Sigmoid colon (tissue), 7 donors: ENCODE measurements around the gene S100A16. TPM values are rescaled to one million over a fixed set of nuclear protein-coding genes. Genes with fewer than 3 reads are reported as not detected.
A peak's percentile ranks its signal among the peaks of the same experiment; 100 is the strongest.

ENCODE experiments used
- DNase-seq: peaks from one replicate; pipeline ENCODE4 v3.0.0-alpha.2; 2019
- H3K27ac ChIP-seq, 4 donors: fragments of 200-600 bp; sonication (generic); one replicate each; pipeline ENCODE4 v1.5.1; 2016 to 2019; ENCODE audit warnings: mild to moderate bottlenecking in 1 of 4
- H3K27me3 ChIP-seq, 3 donors: fragments of 200-600 bp; sonication (generic); one replicate each; pipeline ENCODE4 v1.5.1; 2019; ENCODE audit warnings: mild to moderate bottlenecking in 1 of 3
- H3K36me3 ChIP-seq, 4 donors: fragments of 200-600 bp; sonication (generic); one replicate each; pipeline ENCODE4 v1.5.1; 2016 to 2019
- H3K4me1 ChIP-seq, 4 donors: fragments of 200-600 bp; sonication (generic); one replicate each; pipeline ENCODE4 v1.5.1; 2017 to 2019
- H3K4me3 ChIP-seq, 4 donors: fragments of 200-600 bp; sonication (generic); one replicate each; pipeline ENCODE4 v1.5.1; 2017 to 2019; ENCODE audit warnings: mild to moderate bottlenecking in 2 of 4, moderate library complexity in 1 of 4
- H3K9me3 ChIP-seq, 4 donors: fragments of 200-600 bp in 3 of 4; sonication (generic) in 3 of 4; one replicate each; pipeline versions ENCODE4 v1.5.1 to v1.6.1; 2013 to 2019
- EP300 ChIP-seq, 4 donors: sonication (generic); formaldehyde crosslinking; IDR thresholded peaks; one replicate each; pipeline ENCODE4 v1.6.1; 2017; ENCODE audit warnings: antibody characterized with exemption in 4 of 4
- POLR2A ChIP-seq, 2 donors: fragments of 450-650 bp; IDR thresholded peaks; one replicate each; pipeline ENCODE4 v1.6.1; 2016; ENCODE audit warnings: antibody characterized with exemption in 2 of 2, mild to moderate bottlenecking in 2 of 2, moderate library complexity in 2 of 2
- POLR2AphosphoS5 ChIP-seq, 4 donors: sonication (generic); formaldehyde crosslinking; IDR thresholded peaks; one replicate each; pipeline ENCODE4 v1.6.1; 2017; ENCODE audit warnings: antibody characterized with exemption in 4 of 4
- WGBS, 2 donors: extraction: QIAGEN DNeasy Blood & Tissue Kit; methylation state at CpG; one replicate each; pipeline ENCODE4 v1.1.7; 2013; 5-methylcytosine and 5-hydroxymethylcytosine counted together
- intact Hi-C: fragments of 100-400 bp; cut with DNase I; formaldehyde crosslinking; loops from one replicate; pipeline ENCODE4 v1.15.1; 2023
- polyA plus RNA-seq, 3 donors: library from polyadenylated mRNA; stranded (reverse); fragments of 200-250 nt; gene quantifications; one replicate each; pipeline ENCODE4 v1.2.3, GENCODE V29; 2013
- total RNA-seq, 4 donors: library from RNA; depleted of rRNA; stranded (reverse); fragments of >200 nt; gene quantifications; one replicate each; pipeline ENCODE4 v1.1.0, GENCODE V29; 2016
- TF ChIP-seq, protein P1 (sequence below), 4 experiments: fragments of 450-650 bp in 3 of 4; fragments of 200-600 bp in 1 of 4; IDR thresholded peaks; one replicate each; pipeline ENCODE4 v1.5.1; 2016 to 2019; ENCODE audit warnings: antibody characterized with exemption in 4 of 4, mild to moderate bottlenecking in 3 of 4, moderate library complexity in 2 of 4
- donor health status: healthy with polysubstance abuse.
- donor health status: Bipolar disorder and iron deficiency.
- donor health status: healthy.

S100A16 gene
- total and polyA plus RNA-seq, 7 donors = 35.6 to 492 (median 49.9) TPM

- WGBS, 2 donors = 28 to 59% methylated on average over 18 of the region's 18 CpGs
- H3K4me1 ChIP-seq = peaks cover 0 to 40% (median 32%) of the 10 kb centered on the region in 4 donors
- H3K27me3 ChIP-seq = no peaks in the 10 kb centered on the region
- H3K4me3 ChIP-seq = peak overlapping the region in 3 of 4 donors; percentile 72 to 85 (median 84)
- TF ChIP-seq POLR2AphosphoS5 (IDR thresholded peaks at IDR 0.05) (no peak), POLR2A (IDR thresholded peaks at IDR 0.05) (no peak), EP300 (IDR thresholded peaks at IDR 0.05) (no peak)
- TF ChIP-seq, protein P1, sequence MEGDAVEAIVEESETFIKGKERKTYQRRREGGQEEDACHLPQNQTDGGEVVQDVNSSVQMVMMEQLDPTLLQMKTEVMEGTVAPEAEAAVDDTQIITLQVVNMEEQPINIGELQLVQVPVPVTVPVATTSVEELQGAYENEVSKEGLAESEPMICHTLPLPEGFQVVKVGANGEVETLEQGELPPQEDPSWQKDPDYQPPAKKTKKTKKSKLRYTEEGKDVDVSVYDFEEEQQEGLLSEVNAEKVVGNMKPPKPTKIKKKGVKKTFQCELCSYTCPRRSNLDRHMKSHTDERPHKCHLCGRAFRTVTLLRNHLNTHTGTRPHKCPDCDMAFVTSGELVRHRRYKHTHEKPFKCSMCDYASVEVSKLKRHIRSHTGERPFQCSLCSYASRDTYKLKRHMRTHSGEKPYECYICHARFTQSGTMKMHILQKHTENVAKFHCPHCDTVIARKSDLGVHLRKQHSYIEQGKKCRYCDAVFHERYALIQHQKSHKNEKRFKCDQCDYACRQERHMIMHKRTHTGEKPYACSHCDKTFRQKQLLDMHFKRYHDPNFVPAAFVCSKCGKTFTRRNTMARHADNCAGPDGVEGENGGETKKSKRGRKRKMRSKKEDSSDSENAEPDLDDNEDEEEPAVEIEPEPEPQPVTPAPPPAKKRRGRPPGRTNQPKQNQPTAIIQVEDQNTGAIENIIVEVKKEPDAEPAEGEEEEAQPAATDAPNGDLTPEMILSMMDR (IDR thresholded peaks at IDR 0.05) = no peak
- H3K36me3 ChIP-seq = peaks cover 13 to 26% (median 16%) of the 10 kb centered on the region in 4 donors
- peak overlapping the region; percentile 97 to 100 (median 98) for H3K27ac ChIP-seq
- intact Hi-C loops = no loop called here
- no peaks in the 10 kb centered on the region for H3K9me3 ChIP-seq
- no peak for DNase-seq
These were observed 20.3 kb upstream of the S100A16 start for GRCh38 chr1:153633161-153633753.

- WGBS, 2 donors = 62 to 79% methylated on average over 10 of the region's 10 CpGs
- H3K27ac ChIP-seq = no peak overlapping the region
- no peak overlapping the region for H3K4me3 ChIP-seq
- H3K36me3 ChIP-seq = peaks cover 0 to 6% (median under 1%) of the 10 kb centered on the region in 4 donors
- no peak for DNase-seq
- no peak for TF ChIP-seq POLR2AphosphoS5 (IDR thresholded peaks at IDR 0.05)
- TF ChIP-seq, protein P1 (IDR thresholded peaks at IDR 0.05) = no peak
- H3K4me1 ChIP-seq = peaks cover 0 to 37% (median 32%) of the 10 kb centered on the region in 4 donors
- intact Hi-C loops = no loop called here
- no peaks in the 10 kb centered on the region for H3K27me3 ChIP-seq
- no peaks in the 10 kb centered on the region for H3K9me3 ChIP-seq
These were observed 18.4 kb upstream of the S100A16 start for GRCh38 chr1:153631047-153632022.

- no peaks in the 10 kb centered on the region for H3K36me3 ChIP-seq
- H3K9me3 ChIP-seq = no peaks in the 10 kb centered on the region
- intact Hi-C loops = no loop called here
- no peaks in the 10 kb centered on the region for H3K27me3 ChIP-seq
- TF ChIP-seq, protein P1 (IDR thresholded peaks at IDR 0.05) = no peak
- no peak for TF ChIP-seq EP300 (IDR thresholded peaks at IDR 0.05)
- no peak for TF ChIP-seq POLR2A (IDR thresholded peaks at IDR 0.05)
- no peak for TF ChIP-seq POLR2AphosphoS5 (IDR thresholded peaks at IDR 0.05)
- 89% methylated on average over 7 of the region's 7 CpGs for WGBS, 2 donors
- no peak overlapping the region for H3K4me3 ChIP-seq
- peaks cover 0 to 37% (median 32%) of the 10 kb centered on the region in 4 donors for H3K4me1 ChIP-seq
- H3K27ac ChIP-seq = peak overlapping the region in 1 of 4 donors; percentile 94
- DNase-seq = no peak
These were observed 17.4 kb upstream of the S100A16 start for GRCh38 chr1:153630384-153630783.

DNA sequence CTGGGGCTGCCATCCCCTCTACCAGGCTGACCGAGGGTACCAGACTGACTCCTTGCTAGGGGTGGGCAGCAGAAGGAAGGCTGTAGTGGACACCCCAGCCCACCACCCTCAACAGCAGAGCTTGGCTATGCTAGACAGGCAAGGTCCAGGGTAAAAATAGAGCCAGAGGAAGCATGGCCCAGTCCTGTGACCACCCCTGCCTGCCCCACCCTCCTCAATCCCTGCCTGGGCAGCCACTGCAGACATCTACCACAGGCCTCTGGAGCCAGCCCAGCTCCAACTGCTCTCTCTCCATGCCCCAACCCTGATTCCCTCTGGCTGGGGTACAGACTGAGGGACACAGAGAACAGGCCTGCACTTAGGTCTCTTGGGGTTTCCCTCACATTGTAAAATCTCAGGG lies 17.0 kb upstream of the S100A16 start:
- DNase-seq = no peak
- Histone ChIP-seq H3K4me3 (no peak overlapping the region), H3K36me3 (no peaks in the 10 kb centered on the region), H3K4me1 (peaks cover 0 to 37% (median 32%) of the 10 kb centered on the region in 4 donors), H3K9me3 (no peaks in the 10 kb centered on the region), H3K27ac (peak overlapping the region in 2 of 4 donors; percentile 22 to 94), H3K27me3 (no peaks in the 10 kb centered on the region)
- TF ChIP-seq POLR2A (IDR thresholded peaks at IDR 0.05) = no peak
- TF ChIP-seq EP300 (IDR thresholded peaks at IDR 0.05) = no peak
- TF ChIP-seq, protein P1 (IDR thresholded peaks at IDR 0.05) = no peak
- TF ChIP-seq POLR2AphosphoS5 (IDR thresholded peaks at IDR 0.05) = no peak
- 95% methylated on average over 1 of the region's 1 CpG for WGBS, 2 donors
- intact Hi-C loops = no loop called here
